Kidney (tissue), 14 donors: ENCODE measurements around the gene CARD14. TPM values are rescaled to one million over a fixed set of nuclear protein-coding genes. Genes with fewer than 3 reads are reported as not detected.

Experiments used
- DNase-seq, 5 donors: peaks; one replicate each; pipeline ENCODE4 v3.0.0-alpha.2; 2013 to 2020
- FAIRE-seq: peaks from 2 replicates; lab custom pipeline; 2012; peaks lifted over from hg19 to GRCh38; lab: Jason Lieb, UNC
- H3K27ac ChIP-seq, 2 donors: one replicate each; pipeline ENCODE4 v1.7.0; 2013; ENCODE audit warnings: low read depth in 2 of 2, low read length in 2 of 2, inconsistent platforms in 1 of 2
- H3K27me3 ChIP-seq: one replicate; pipeline ENCODE4 v1.7.1; 2013; ENCODE audit warnings: low read length, inconsistent platforms; ENCODE audit not compliant: control insufficient read depth, insufficient read depth
- H3K36me3 ChIP-seq, 3 donors: one replicate each; pipeline versions ENCODE4 v1.7.0 to v1.7.1; 2013; ENCODE audit warnings: low read length in 3 of 3, control low read depth in 1 of 3, inconsistent platforms in 1 of 3; ENCODE audit not compliant: insufficient read depth in 3 of 3, control insufficient read depth in 2 of 3
- H3K4me1 ChIP-seq, 3 donors: one replicate each; pipeline versions ENCODE4 v1.7.0 to v1.7.1; 2013; ENCODE audit warnings: low read length in 3 of 3, inconsistent platforms in 1 of 3, low read depth in 1 of 3; ENCODE audit not compliant: control insufficient read depth in 2 of 3, insufficient read depth in 2 of 3
- H3K4me3 ChIP-seq, 3 donors: one replicate each; pipeline versions ENCODE4 v1.7.0 to v1.8.1; 2013; ENCODE audit warnings: low read length in 3 of 3, control low read depth in 1 of 3, inconsistent platforms in 1 of 3
- H3K9ac ChIP-seq, 3 donors: one replicate each; pipeline versions ENCODE4 v1.7.0 to v1.7.1; 2013; ENCODE audit warnings: low read length in 3 of 3, control low read depth in 1 of 3, inconsistent platforms in 1 of 3
- H3K9me3 ChIP-seq, 3 donors: one replicate each; pipeline versions ENCODE4 v1.7.0 to v1.7.1; 2013; ENCODE audit warnings: low read length in 3 of 3, control low read depth in 1 of 3, inconsistent platforms in 1 of 3; ENCODE audit not compliant: control insufficient read depth in 2 of 3, insufficient read depth in 1 of 3
- intact Hi-C: fragments of 100-400 bp; cut with DNase I; formaldehyde crosslinking; loops from one replicate; pipeline ENCODE4 v1.11.1; 2022
- polyA plus RNA-seq: library from polyadenylated mRNA; stranded (reverse); fragments of 350-450 nt; fragmentation: Illumina TruSeq; extraction: RNeasy Lipid Tissue Mini Kit (QIAGEN cat#74804); gene quantifications from one replicate; pipeline ENCODE4 v1.2.3, GENCODE V29; 2014; ENCODE audit warnings: low read depth, low replicate concordance; ENCODE audit not compliant: insufficient read depth
- total RNA-seq: library from RNA; stranded (reverse); fragmentation: NEBNext Ultra II Directional; extraction: Animal tissue kit (Norgen Biotek cat#: 25700); gene quantifications from one replicate; pipeline ENCODE4 v1.2.1, GENCODE V29; 2021
- TF ChIP-seq, protein P1 (sequence below): IDR thresholded peaks from 3 replicates; pipeline ENCODE4 v1.5.1; 2012; ENCODE audit warnings: mild to moderate bottlenecking, moderate library complexity, borderline replicate concordance; ENCODE audit not compliant: insufficient read depth; ENCODE audit errors: extremely low read depth
- donor health status: control.
- donor health status: control.
- donor health status: control.
- donor health status: control.
- donor health status: control.
- donor health status: DM: yes; HTN: yes; CAD: no.
- donor health status: Normal renal cell carcinoma (clear cell type).

CARD14 gene
- total and polyA plus RNA-seq, 2 donors from 2014 or later: 0.17 to 1.7 TPM

DNA sequence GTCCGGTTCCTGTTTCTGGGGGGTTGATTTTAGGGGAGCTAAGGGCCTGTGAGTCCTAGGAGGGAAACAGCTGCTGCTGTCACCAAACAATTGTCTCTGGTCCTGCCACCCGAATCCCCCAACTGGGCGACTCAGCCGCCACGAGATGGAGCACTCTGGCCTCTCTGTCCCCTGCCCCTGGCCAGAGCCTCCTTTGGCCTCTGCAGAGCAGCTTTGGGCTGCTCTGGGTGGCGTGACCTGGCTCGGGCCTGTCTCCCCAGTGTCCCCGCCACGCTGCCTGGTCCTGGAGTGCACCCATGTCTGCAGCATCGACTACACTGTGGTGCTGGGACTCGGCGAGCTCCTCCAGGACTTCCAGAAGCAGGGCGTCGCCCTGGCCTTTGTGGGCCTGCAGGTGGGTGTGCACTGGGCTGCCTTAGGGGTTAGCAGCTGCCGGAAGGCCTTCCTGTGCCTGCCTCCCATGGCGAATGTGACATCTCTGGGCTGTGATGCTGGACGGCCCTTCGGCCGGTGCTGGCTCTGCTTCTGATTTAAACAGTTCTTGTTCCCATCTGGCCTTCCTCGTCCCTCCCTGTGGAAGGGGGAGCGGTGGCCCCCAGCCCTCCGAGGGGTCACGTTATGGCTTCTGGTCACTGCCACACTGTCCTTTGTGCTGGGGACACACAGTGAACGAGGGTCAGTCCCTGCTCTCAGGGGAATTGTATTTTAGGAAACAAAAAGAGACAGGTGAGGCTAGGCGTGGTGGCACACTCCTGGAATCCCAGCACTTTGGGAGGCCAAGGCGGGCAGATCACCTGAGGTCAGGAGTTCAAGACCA is 79.3 kb downstream of the CARD14 start:
- Histone ChIP-seq H3K9me3 (no peaks in the 10 kb centered on the region), H3K27ac (no peak overlapping the region), H3K4me3 (no peak overlapping the region), H3K4me1 (peaks cover 0 to 8% (median 7%) of the 10 kb centered on the region in 3 donors), H3K36me3 (peaks cover 0 to 23% (median 14%) of the 10 kb centered on the region in 3 donors), H3K9ac (no peak overlapping the region), H3K27me3 (no peaks in the 10 kb centered on the region)
- intact Hi-C loops: no loop called here
- DNase-seq (no peak), FAIRE-seq (no peak)
- TF ChIP-seq, protein P1, sequence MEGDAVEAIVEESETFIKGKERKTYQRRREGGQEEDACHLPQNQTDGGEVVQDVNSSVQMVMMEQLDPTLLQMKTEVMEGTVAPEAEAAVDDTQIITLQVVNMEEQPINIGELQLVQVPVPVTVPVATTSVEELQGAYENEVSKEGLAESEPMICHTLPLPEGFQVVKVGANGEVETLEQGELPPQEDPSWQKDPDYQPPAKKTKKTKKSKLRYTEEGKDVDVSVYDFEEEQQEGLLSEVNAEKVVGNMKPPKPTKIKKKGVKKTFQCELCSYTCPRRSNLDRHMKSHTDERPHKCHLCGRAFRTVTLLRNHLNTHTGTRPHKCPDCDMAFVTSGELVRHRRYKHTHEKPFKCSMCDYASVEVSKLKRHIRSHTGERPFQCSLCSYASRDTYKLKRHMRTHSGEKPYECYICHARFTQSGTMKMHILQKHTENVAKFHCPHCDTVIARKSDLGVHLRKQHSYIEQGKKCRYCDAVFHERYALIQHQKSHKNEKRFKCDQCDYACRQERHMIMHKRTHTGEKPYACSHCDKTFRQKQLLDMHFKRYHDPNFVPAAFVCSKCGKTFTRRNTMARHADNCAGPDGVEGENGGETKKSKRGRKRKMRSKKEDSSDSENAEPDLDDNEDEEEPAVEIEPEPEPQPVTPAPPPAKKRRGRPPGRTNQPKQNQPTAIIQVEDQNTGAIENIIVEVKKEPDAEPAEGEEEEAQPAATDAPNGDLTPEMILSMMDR: no peak

DNA sequence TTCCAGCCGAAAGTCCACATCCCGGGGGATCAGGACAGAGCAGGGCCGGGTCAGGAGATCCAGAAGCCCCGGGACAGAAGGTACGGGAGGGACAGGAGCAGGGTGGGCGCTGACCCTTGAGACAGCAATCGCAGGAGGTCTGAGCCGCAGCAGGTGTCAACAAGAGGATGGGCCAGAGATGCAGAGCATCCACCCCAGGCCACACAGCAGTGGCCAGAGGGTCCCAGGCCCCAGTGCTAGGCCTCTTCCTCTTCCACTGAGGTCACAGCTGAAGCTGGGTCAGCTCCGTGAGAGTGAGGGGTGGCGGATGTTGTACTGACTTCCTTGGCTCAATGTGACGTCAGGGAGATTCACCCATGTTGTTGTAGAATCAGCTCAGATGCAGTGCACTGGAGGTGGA is 82.1 kb downstream of the CARD14 start:
- Histone ChIP-seq H3K9me3 (no peaks in the 10 kb centered on the region), H3K9ac (no peak overlapping the region), H3K4me3 (no peak overlapping the region), H3K4me1 (peaks cover 2 to 21% (median 10%) of the 10 kb centered on the region in 3 donors), H3K36me3 (peaks cover 0 to 8% (median 0%) of the 10 kb centered on the region in 3 donors), H3K27me3 (no peaks in the 10 kb centered on the region), H3K27ac (no peak overlapping the region)
- no peak for FAIRE-seq
- intact Hi-C loops: no loop called here
- no peak for DNase-seq
- TF ChIP-seq, protein P1: no peak

DNA sequence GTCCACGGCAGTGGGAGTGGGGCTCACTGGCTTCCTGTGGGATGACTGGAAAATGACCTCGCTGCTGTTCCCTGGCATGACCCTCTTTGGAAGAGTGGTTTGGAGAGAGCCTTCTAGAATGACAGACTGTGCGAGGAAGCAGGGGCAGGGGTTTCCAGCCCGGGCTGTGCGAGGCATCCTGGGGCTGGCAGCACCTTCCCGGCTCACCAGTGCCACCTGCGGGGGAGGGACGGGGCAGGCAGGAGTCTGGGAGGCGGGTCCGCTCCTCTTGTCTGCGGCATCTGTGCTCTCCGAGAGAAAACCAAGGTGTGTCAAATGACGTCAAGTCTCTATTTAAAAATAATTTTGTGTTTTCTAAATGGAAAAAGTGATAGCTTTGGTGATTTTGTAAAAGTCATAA is 83.0 kb downstream of the CARD14 start:
- Histone ChIP-seq H3K27me3 (no peaks in the 10 kb centered on the region), H3K9me3 (no peaks in the 10 kb centered on the region), H3K27ac (no peak overlapping the region), H3K4me3 (no peak overlapping the region), H3K4me1 (peaks cover 2 to 21% (median 10%) of the 10 kb centered on the region in 3 donors), H3K9ac (no peak overlapping the region), H3K36me3 (peaks cover 0 to 3% (median 0%) of the 10 kb centered on the region in 3 donors)
- DNase-seq (peak; percentile 81 to 87 (median 82)), FAIRE-seq (no peak)
- intact Hi-C loops: no loop called here
- TF ChIP-seq, protein P1: peak; percentile 66
